ENCODE measurements around the gene HDAC6.
"Not testable (repeated sequence)": the region's sequence is repeated elsewhere in the genome, so short reads cannot be mapped to it uniquely, and the experiment has no call there.

The HDAC6 gene

GRCh38 chrX:48790477-48790876, 11.4 kb upstream of the HDAC6 start:
- no peak for DNase-seq

GRCh38 chrX:48791063-48791820, 10.6 kb upstream of the HDAC6 start:
- DNase-seq = no peak

GRCh38 chrX:48792219-48792618, 9.6 kb upstream of the HDAC6 start:
- DNase-seq = no peak

DNA sequence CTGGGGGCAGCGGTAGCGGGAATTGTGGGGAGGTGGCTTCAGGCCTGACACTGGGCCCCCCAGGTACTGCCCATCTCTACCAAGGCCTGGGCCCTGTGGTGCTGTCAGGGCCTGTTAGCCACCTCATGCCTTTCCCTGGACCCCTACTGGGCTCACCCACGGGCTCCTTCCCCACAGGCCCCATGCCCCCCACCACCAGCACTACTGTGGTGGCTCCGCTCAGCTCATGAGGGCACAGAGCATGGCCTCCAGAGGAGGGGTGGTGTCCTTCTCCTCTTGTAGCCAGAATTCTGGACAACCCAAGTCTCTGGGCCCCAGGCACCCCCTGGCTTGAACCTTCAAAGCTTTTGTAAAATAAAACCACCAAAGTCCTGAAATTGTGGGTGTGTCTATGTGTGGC, 7.9 kb upstream of the HDAC6 start:
- no peak for DNase-seq

DNA sequence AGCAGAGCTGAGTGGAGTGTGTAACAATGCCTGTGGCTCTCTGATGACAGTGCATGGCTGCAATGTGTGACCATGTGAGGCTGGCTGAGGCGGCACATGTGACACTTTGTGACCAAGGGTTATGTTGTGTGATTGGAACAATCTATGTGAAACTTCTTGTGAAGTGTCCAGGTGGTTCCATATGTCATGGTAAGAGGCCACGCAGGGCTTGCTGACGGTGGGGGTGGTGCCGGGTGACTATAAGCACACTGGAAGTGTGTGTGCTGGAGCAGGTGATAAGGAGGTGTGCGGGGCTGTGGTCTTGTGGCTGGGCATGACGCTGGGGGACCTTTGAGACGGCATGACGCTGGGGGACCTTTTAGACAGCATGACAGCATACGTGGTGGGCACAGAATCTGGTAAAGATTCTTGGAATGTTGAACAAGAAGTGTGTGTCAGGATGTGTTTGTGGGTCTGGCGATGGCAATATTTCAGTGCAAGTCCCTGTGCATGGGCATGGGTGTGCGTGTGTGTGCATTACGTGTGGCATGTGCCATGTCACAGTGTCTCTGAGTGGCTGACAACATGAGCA, 7.4 kb upstream of the HDAC6 start:
- no peak for DNase-seq

GRCh38 chrX:48794911-48795515, 6.9 kb upstream of the HDAC6 start:
- no peak for DNase-seq

- no peak for DNase-seq
These were observed 3.5 kb upstream of the HDAC6 start for GRCh38 chrX:48798318-48798717.

DNA sequence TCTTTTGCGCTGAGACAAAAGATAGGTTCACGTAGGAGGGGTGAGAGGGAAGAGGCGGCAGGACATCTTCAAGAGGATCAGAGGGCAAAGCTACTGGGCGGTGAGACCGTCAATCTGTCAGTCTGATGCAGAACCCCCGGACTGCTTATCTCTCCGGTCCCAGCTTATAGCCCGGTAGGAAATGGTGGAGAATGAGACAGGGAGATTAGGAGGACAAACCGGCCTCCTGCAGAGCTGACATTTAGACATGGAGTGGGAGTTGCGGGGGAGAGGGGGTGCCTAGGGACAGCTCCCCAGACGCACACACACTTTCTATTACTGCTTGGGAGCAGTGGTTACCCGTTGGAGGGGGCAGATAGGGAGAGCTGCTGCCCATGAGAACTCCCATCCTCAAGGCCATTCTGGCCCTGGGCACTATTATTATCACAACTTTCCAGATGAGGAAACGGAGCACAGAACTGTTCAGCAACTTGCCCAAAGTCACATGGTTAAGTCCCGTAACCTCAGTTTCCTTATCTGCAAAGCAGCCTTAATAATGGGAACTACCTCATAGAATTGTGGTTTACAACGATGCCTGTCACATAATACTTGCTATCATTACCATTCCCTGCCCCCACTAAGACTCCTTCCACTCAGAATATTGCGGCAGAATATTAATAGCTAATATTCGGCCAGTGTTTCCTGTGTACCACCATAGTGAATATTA, 1.1 kb upstream of the HDAC6 start:
- DNase-seq = no peak

DNA sequence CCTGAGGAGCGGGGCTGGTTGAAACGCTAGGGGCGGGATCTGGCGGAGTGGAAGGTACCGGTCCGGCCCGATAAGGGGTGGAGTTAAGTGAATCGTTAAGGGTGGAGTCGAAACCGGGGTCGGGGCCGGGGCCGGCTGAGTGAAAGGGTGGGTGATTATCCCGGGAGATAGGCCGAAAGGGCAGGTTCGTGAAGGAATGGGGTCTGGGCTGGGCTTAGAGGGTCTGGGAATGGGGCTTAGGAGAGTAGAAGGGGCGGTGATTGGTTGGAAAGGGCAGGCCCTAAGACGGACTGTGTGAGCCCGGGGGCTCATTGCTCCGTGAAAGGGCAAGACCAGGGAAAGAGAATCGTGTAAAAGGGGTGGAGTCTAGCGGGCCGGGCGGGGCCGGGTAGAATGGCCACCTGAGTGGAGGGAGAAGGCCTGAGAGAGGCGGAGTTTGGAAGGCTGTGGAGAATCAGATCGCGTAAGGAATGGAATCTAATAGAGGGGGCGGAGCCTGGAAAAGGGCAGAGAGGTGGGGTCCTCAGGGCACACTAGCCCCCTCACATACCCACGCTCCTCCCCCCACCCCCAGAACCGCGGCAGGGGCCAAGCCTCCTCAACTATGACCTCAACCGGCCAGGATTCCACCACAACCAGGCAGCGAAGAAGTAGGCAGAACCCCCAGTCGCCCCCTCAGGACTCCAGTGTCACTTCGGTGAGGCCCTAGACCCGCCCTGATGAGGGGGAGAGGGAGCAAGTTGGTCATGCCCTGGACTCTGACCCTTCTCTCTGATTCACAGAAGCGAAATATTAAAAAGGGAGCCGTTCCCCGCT, 430 bp downstream of the HDAC6 start:
- peak; percentile 58 for DNase-seq

DNA sequence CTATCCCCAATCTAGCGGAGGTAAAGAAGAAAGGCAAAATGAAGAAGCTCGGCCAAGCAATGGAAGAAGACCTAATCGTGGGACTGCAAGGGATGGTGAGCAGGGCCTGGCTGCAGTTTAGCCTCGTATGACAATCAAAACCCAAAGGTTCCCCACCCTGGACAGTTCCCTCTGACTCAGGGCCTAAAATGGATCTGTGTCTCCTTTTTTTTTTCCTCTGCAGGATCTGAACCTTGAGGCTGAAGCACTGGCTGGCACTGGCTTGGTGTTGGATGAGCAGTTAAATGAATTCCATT, 986 bp downstream of the HDAC6 start:
- no peak for DNase-seq

GRCh38 chrX:48806081-48806480, 4.2 kb downstream of the HDAC6 start:
- DNase-seq = no peak

GRCh38 chrX:48813644-48814043, 11.8 kb downstream of the HDAC6 start:
- no peak for DNase-seq

DNA sequence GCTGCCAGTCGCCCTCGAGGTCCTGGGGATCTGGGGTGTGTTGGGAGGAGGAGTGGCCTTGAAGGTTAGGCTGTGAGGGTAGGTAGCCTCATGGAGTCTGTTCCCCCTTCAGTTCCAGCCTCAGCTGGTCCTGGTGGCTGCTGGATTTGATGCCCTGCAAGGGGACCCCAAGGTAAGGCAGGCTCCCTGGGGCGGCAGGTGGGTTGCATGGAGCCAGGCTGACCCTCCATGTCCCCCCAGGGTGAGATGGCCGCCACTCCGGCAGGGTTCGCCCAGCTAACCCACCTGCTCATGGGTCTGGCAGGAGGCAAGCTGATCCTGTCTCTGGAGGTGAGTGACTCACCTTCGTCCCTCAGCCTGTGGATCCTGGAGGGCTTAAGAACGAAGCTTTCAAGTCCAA, 12.9 kb downstream of the HDAC6 start:
- no peak for DNase-seq

GRCh38 chrX:48815266-48815665, 13.4 kb downstream of the HDAC6 start:
- DNase-seq = no peak

DNA sequence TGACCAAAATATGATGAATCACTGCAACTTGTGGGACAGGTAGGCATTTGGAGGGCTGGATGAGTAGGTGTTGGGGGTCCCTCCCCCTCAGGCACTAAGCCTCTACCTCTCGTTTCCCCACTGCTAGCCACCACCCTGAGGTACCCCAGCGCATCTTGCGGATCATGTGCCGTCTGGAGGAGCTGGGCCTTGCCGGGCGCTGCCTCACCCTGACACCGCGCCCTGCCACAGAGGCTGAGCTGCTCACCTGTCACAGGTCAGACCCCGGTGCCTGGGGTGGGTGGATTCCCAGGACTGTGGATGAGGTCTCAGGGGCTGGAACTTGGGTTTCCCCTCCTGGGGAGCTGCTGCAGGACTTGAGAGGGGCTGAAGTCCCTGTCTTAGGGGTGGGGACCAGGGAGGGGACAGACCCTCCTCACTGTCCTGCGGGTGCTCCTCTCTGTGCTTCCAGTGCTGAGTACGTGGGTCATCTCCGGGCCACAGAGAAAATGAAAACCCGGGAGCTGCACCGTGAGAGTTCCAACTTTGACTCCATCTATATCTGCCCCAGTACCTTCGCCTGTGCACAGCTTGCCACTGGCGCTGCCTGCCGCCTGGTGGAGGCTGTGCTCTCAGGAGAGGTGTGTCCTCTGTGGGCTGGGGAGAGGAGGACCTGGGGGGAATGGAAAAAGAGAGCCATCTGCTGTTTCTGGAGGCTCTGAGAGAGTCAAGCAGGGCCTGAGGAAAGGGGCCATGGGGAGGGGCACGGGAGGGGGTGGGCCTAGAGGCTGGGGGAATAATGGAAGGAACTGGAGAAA, 14.3 kb downstream of the HDAC6 start:
- no peak for DNase-seq

DNA sequence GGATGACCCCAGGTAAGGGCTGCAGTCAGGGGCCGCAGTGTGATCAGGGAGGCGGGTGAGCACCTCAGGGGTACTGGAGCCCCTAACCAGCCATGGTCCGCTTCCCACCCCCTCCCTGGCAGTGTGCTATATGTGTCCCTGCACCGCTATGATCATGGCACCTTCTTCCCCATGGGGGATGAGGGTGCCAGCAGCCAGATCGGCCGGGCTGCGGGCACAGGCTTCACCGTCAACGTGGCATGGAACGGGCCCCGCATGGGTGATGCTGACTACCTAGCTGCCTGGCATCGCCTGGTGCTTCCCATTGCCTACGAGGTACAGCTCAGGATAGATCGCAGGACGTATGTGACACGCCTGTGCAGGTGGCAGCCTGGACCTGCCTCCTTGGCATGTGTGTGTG, 16.2 kb downstream of the HDAC6 start:
- DNase-seq = no peak

DNA sequence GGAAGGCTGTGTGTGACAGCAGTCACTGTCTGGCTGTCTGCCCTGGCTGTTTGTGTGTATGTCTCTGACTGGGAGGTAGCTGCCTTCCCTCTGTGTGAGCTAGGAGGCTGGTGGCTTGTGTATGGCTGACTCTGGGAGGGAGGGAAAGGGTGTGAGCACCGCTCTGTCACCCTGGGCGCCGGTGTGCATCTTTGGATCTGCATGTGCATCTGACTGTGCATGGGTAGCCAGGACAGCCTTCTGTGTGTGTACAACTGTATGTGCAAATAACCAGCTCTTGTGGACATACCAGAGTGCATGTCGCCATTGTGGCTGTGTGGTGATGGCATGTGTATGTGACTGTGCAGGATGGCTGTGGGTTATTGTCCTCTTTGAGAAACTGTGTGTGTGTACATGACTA, 17.0 kb downstream of the HDAC6 start:
- DNase-seq = no peak

DNA sequence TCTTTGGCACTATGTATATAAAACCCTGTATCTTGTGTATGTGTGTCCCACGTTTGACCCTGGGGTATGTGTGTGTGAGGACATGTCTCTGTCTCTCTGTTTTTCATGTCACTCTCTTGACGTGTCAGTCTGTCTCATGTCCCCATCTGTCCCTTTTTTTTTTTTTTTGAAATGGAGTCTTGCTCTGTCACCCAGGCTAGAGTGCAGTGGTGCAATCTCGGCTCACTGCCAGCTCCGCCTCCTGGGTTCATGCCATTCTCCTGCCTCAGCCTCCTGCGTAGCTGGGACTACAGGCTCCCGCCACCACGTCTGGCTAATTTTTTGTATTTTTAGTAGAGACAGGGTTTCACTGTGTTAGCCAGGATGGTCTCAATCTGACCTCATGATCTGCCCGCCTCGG, 17.5 kb downstream of the HDAC6 start:
- DNase-seq = not testable (repeated sequence)

DNA sequence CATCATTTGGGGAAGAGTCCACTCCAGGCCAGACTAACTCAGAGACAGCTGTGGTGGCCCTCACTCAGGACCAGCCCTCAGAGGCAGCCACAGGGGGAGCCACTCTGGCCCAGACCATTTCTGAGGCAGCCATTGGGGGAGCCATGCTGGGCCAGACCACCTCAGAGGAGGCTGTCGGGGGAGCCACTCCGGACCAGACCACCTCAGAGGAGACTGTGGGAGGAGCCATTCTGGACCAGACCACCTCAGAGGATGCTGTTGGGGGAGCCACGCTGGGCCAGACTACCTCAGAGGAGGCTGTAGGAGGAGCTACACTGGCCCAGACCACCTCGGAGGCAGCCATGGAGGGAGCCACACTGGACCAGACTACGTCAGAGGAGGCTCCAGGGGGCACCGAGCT, 21.2 kb downstream of the HDAC6 start:
- DNase-seq = no peak

GRCh38 chrX:48824066-48824465, 22.2 kb downstream of the HDAC6 start:
- no peak for DNase-seq

GRCh38 chrX:48826135-48826875, 24.4 kb downstream of the HDAC6 start, which contains the start of gene ERAS:
TSS of gene ERAS (plus strand) at chrX:48826513. CDS start at chrX:48829124, 2,611 bp downstream.
- DNase-seq = no peak

Measured in NK-92 treated with Interleukin-12 subunit alpha and Interleukin-12 subunit beta, amount 100 ng/mL, for 24 hours (cell line).